ENCODE measurements around the gene CDCA5.
A peak's percentile ranks its signal among the peaks of the same experiment; 100 is the strongest.

CDCA5 gene

GRCh38 chr11:65043881-65044501 is 39.8 kb downstream of the CDCA5 start:
- DNase-seq (ENCODE audit: low read depth), result no peak

- no peak for DNase-seq (ENCODE audit: low read depth)
Measured at GRCh38 chr11:65042891-65043290, 40.9 kb downstream of the CDCA5 start.

GRCh38 chr11:65040847-65041622 is 42.8 kb downstream of the CDCA5 start, which contains the start of gene SAC3D1:
TSS of gene SAC3D1 (plus strand) at chr11:65041210. CDS start at chr11:65041293, 83 bp downstream.
- DNase-seq (ENCODE audit: low read depth), result peak; percentile 85

DNA sequence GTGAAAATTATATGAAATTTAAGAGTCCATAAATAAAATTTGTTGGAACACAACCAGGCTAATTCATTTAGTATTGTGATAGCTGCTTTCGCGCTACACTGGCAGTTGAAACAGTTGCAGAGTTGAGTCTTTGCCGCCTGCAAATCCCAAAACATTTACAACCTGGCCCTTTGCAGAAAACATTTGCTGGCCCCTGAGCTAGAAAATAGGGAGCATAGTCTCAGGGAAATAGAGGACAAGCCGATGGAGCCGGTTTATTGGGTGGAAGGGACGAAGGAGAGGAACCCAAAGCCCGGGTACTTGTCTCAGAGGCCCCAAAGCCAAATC is 43.4 kb downstream of the CDCA5 start:
- no peak for DNase-seq (ENCODE audit: low read depth)

GRCh38 chr11:65036931-65037330 is 46.9 kb downstream of the CDCA5 start:
- DNase-seq (ENCODE audit: low read depth), result no peak

DNA sequence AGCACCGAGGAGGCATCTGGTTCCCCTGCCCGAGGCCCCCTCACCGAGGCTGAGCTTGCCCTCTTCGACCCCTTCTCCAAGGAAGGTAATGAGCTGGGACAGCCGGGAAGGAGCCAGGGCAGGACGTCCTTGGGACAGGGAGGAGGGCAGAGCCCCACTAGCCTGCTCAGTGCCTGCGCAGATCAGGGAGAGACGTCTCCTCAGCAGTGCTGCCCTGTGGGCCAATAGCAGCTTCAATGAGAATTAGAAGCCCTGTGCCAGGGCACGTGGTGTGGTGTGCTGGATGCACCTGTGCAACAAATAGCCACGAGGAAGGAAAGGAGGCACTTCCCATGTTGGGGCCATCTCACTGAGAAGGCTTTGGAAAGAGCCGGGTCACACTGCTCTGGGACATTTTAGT is 48.3 kb downstream of the CDCA5 start:
- no peak for DNase-seq (ENCODE audit: low read depth)

GRCh38 chr11:65034423-65034822 is 49.4 kb downstream of the CDCA5 start:
- no peak for DNase-seq (ENCODE audit: low read depth)

DNA sequence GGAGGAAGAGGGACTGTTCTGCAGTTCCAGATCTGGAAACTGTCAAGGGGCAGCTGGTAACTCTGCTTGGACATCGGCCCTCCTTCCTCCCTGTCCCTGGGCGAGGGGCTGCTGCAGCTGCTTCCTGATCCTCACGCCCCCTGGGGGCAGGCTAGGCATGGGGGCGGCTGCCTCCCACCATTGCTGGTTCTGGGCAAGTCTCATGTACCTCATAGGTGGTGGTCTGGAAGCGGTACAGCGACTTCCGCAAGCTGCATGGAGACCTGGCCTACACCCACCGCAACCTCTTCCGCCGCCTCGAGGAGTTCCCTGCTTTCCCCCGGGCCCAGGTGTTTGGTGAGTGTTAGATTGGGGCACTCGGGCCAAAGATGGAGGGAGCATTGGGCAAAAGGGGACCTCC is 51.6 kb downstream of the CDCA5 start:
- DNase-seq (ENCODE audit: low read depth), result no peak
